ENCODE data around the gene SPN.

Gene SPN

GRCh38 chr16:29676989-29677785 lies 14.1 kb downstream of the SPN start:
- H3K9me2 ChIP-seq (replicated peaks; ENCODE audit: insufficient read depth, low read length), result no peaks in the 10 kb centered on the region
- H3K4me2 ChIP-seq (ENCODE audit: low read depth, low read length), result no peak overlapping the region
- no peaks in the 10 kb centered on the region for H3K4me1 ChIP-seq (ENCODE audit: low read length)
- no peaks in the 10 kb centered on the region for H3F3A ChIP-seq (ENCODE audit: insufficient read depth, low read length)
- no peaks in the 10 kb centered on the region for H3K79me2 ChIP-seq (ENCODE audit: low read length)
- no peaks in the 10 kb centered on the region for H3K27me3 ChIP-seq (replicated peaks; ENCODE audit: insufficient read depth, low read length)
- H3K4me3 ChIP-seq (ENCODE audit: low read length), result no peak overlapping the region
- no peaks in the 10 kb centered on the region for H4K20me1 ChIP-seq (ENCODE audit: insufficient read depth, low read length)
- no peaks in the 10 kb centered on the region for H3K9me3 ChIP-seq (replicated peaks; ENCODE audit: insufficient read depth, low read length)
- H3K36me3 ChIP-seq (replicated peaks; ENCODE audit: insufficient read depth, low read length), result no peaks in the 10 kb centered on the region
- no peak for TF ChIP-seq EZH2 (optimal IDR thresholded peaks at IDR 0.05; ENCODE audit: low read depth, low read length)
- no peak for TF ChIP-seq CTCF (IDR thresholded peaks at IDR 0.05; ENCODE audit: low read length)
- TF ChIP-seq EZH2phosphoT487 (IDR thresholded peaks at IDR 0.05; ENCODE audit: low read length), result no peak
- no peak overlapping the region for H3K9ac ChIP-seq (ENCODE audit: low read length)
- H3K27ac ChIP-seq (ENCODE audit: low read length), result no peak overlapping the region
- DNase-seq, result no peak
- H2AFZ ChIP-seq (ENCODE audit: low read length), result no peak overlapping the region

GRCh38 chr16:29678691-29679267 lies 15.7 kb downstream of the SPN start, which contains the start of gene QPRT:
Gene QPRT (plus strand): TSS chr16:29679180. CDS start chr16:29679198, 18 bp downstream.
- no peaks in the 10 kb centered on the region for H3K79me2 ChIP-seq (ENCODE audit: low read length)
- TF ChIP-seq EZH2phosphoT487 (IDR thresholded peaks at IDR 0.05; ENCODE audit: low read length), result no peak
- no peak for TF ChIP-seq CTCF (IDR thresholded peaks at IDR 0.05; ENCODE audit: low read length)
- TF ChIP-seq EZH2 (optimal IDR thresholded peaks at IDR 0.05; ENCODE audit: low read depth, low read length), result no peak
- no peaks in the 10 kb centered on the region for H3K4me1 ChIP-seq (ENCODE audit: low read length)
- H3K4me3 ChIP-seq (ENCODE audit: low read length), result no peak within 1 kb of the TSS
- H3K27ac ChIP-seq (ENCODE audit: low read length), result no peak within 1 kb of the TSS
- H4K20me1 ChIP-seq (ENCODE audit: insufficient read depth, low read length), result no peaks in the 10 kb centered on the region
- H3K4me2 ChIP-seq (ENCODE audit: low read depth, low read length), result no peak within 1 kb of the TSS
- no peaks in the 10 kb centered on the region for H3K27me3 ChIP-seq (replicated peaks; ENCODE audit: insufficient read depth, low read length)
- no peaks in the 10 kb centered on the region for H3K9me2 ChIP-seq (replicated peaks; ENCODE audit: insufficient read depth, low read length)
- no peaks in the 10 kb centered on the region for H3F3A ChIP-seq (ENCODE audit: insufficient read depth, low read length)
- H2AFZ ChIP-seq (ENCODE audit: low read length), result no peak within 1 kb of the TSS
- no peaks in the 10 kb centered on the region for H3K9me3 ChIP-seq (replicated peaks; ENCODE audit: insufficient read depth, low read length)
- no peak within 1 kb of the TSS for H3K9ac ChIP-seq (ENCODE audit: low read length)
- DNase-seq, result no peak
- no peaks in the 10 kb centered on the region for H3K36me3 ChIP-seq (replicated peaks; ENCODE audit: insufficient read depth, low read length)

GRCh38 chr16:29680180-29680598 lies 17.1 kb downstream of the SPN start:
- no peaks in the 10 kb centered on the region for H3K36me3 ChIP-seq (replicated peaks; ENCODE audit: insufficient read depth, low read length)
- no peak overlapping the region for H3K27ac ChIP-seq (ENCODE audit: low read length)
- H3K9me3 ChIP-seq (replicated peaks; ENCODE audit: insufficient read depth, low read length), result no peaks in the 10 kb centered on the region
- H3K79me2 ChIP-seq (ENCODE audit: low read length), result no peaks in the 10 kb centered on the region
- no peaks in the 10 kb centered on the region for H4K20me1 ChIP-seq (ENCODE audit: insufficient read depth, low read length)
- H3K27me3 ChIP-seq (replicated peaks; ENCODE audit: insufficient read depth, low read length), result no peaks in the 10 kb centered on the region
- H3K4me3 ChIP-seq (ENCODE audit: low read length), result no peak overlapping the region
- no peaks in the 10 kb centered on the region for H3K9me2 ChIP-seq (replicated peaks; ENCODE audit: insufficient read depth, low read length)
- H3K9ac ChIP-seq (ENCODE audit: low read length), result no peak overlapping the region
- no peak overlapping the region for H2AFZ ChIP-seq (ENCODE audit: low read length)
- H3F3A ChIP-seq (ENCODE audit: insufficient read depth, low read length), result no peaks in the 10 kb centered on the region
- TF ChIP-seq EZH2phosphoT487 (IDR thresholded peaks at IDR 0.05; ENCODE audit: low read length) (no peak), EZH2 (optimal IDR thresholded peaks at IDR 0.05; ENCODE audit: low read depth, low read length) (no peak), CTCF (IDR thresholded peaks at IDR 0.05; ENCODE audit: low read length) (no peak)
- H3K4me2 ChIP-seq (ENCODE audit: low read depth, low read length), result no peak overlapping the region
- H3K4me1 ChIP-seq (ENCODE audit: low read length), result no peaks in the 10 kb centered on the region
- no peak for DNase-seq
